HepG2 (cell line): ENCODE measurements around the gene NCMAP. TPM values are rescaled to one million over a fixed set of nuclear protein-coding genes. Genes with fewer than 3 reads are reported as not detected.

Experiments
- ATAC-seq: fragments of 200-7000 bp; cut with Tn5 transposase; 3 replicates; pipeline ENCODE4 v1.9.1; 2020; ENCODE audit warnings: mild to moderate bottlenecking, moderate library complexity
- BruUV-seq: library from RNA; stranded (reverse); fragments of 400-500 nt; replicated peaks from 2 replicates; lab custom pipeline; 2021; lab: Mats Ljungman, UMichigan
- CTCF ChIA-PET: fragments of 300-600 bp; formaldehyde crosslinking; extraction: SDS; loops from one replicate; lab custom pipeline; 2021; ENCODE audit warnings: low total read pairs, inconsistent platforms, low intra/inter-chr PET ratio; lab: Yijun Ruan, JAX
- POLR2A ChIA-PET: fragments of 350-600 bp; sonication (Branson Sonifier 250); formaldehyde crosslinking; loops from one replicate; lab custom pipeline; 2020; ENCODE audit warnings: antibody characterized with exemption, inconsistent platforms; lab: Yijun Ruan, JAX
- DNase-seq: peaks from one replicate; pipeline ENCODE4 v3.0.0-alpha.2; 2015; ENCODE audit warnings: low spot score
- FAIRE-seq: peaks from 3 replicates; lab custom pipeline; 2011; peaks lifted over from hg19 to GRCh38; lab: Jason Lieb, UNC
- H2AFZ ChIP-seq: one replicate; pipeline ENCODE4 v1.6.1; 2011; ENCODE audit warnings: low read length, inconsistent platforms
- H3K27ac ChIP-seq: fragments of 300-600 bp; 3 replicates; pipeline ENCODE4 v1.8.0; 2011; ENCODE audit warnings: mixed run types, mild to moderate bottlenecking, mixed read lengths, low read length, inconsistent platforms; ENCODE audit not compliant: insufficient read depth; ENCODE audit errors: extremely low read length
- H3K27me3 ChIP-seq, 2 experiments: fragments of 200-600 bp in 1 of 2; 2 replicates in 1 of 2; 3 replicates in 1 of 2; pipeline versions ENCODE4 v1.6.0 to v1.8.0; 2011; ENCODE audit warnings: low read length in 2 of 2, mild to moderate bottlenecking in 2 of 2, moderate library complexity in 2 of 2, inconsistent platforms in 1 of 2; ENCODE audit not compliant: insufficient read depth in 2 of 2, control insufficient read depth in 1 of 2
- H3K36me3 ChIP-seq, 2 experiments: fragments of 200-600 bp in 1 of 2; replicated peaks in 1 of 2; 2 replicates in 1 of 2; 3 replicates in 1 of 2; pipeline versions ENCODE4 v1.5.1 to v1.8.0; 2011; ENCODE audit warnings: low read length in 2 of 2, inconsistent platforms in 1 of 2; ENCODE audit not compliant: insufficient read depth in 2 of 2, control insufficient read depth in 1 of 2
- H3K4me1 ChIP-seq: 2 replicates; pipeline ENCODE4 v1.5.1; 2012; ENCODE audit warnings: low read length, inconsistent platforms; ENCODE audit not compliant: insufficient read depth
- H3K4me2 ChIP-seq: 2 replicates; pipeline ENCODE4 v1.6.0; 2011; ENCODE audit warnings: low read depth, low read length, inconsistent platforms
- H3K4me3 ChIP-seq, 3 experiments: fragments of 200-600 bp in 1 of 3; sonication (generic), shearing (Covaris generic) in 1 of 3; replicated peaks in 1 of 3; 2 replicates each; pipeline ENCODE4 v1.5.1; 2011 to 2016; ENCODE audit warnings: low read length in 3 of 3, inconsistent platforms in 2 of 3, low read depth in 2 of 3, mild to moderate bottlenecking in 2 of 3, control low read depth in 1 of 3, mixed read lengths in 1 of 3; ENCODE audit not compliant: insufficient read depth in 1 of 3
- H3K79me2 ChIP-seq: one replicate; pipeline ENCODE4 v1.6.1; 2011; ENCODE audit warnings: low read length, inconsistent platforms; ENCODE audit not compliant: insufficient read depth
- H3K9ac ChIP-seq: 2 replicates; pipeline ENCODE4 v1.6.0; 2011; ENCODE audit warnings: mild to moderate bottlenecking, low read depth, low read length, inconsistent platforms; ENCODE audit not compliant: insufficient read depth
- H3K9me3 ChIP-seq: 2 replicates; pipeline ENCODE4 v1.5.1; 2012; ENCODE audit warnings: mild to moderate bottlenecking, low read length
- H4K20me1 ChIP-seq: 2 replicates; pipeline ENCODE4 v1.6.0; 2011; ENCODE audit warnings: inconsistent platforms, mild to moderate bottlenecking, low read length, moderate library complexity; ENCODE audit not compliant: insufficient read depth
- ARID2 ChIP-seq: sonication (generic); formaldehyde crosslinking; IDR thresholded peaks from 2 replicates; pipeline ENCODE4 v1.8.1; 2022; ENCODE audit warnings: mild to moderate bottlenecking, missing genetic modification reagents, borderline replicate concordance
- FOXA1 ChIP-seq, 2 experiments: fragments of 450-650 bp in 1 of 2; sonication (generic) in 1 of 2; formaldehyde crosslinking in 1 of 2; IDR thresholded peaks; 2 replicates each; pipeline versions ENCODE4 v1.4.0 to v1.6.1; 2016 to 2020; ENCODE audit warnings: missing genetic modification reagents in 1 of 2
- NFE2L1 ChIP-seq: sonication (generic); formaldehyde crosslinking; IDR thresholded peaks from 2 replicates; pipeline ENCODE4 v1.4.0; 2020; ENCODE audit warnings: missing genetic modification reagents, mild to moderate bottlenecking, borderline replicate concordance
- NKX3-1 ChIP-seq: sonication (generic); formaldehyde crosslinking; IDR thresholded peaks from 2 replicates; pipeline ENCODE4 v1.5.0; 2020; ENCODE audit warnings: missing genetic modification reagents
- ZNF343 ChIP-seq: sonication (generic); formaldehyde crosslinking; IDR thresholded peaks from 2 replicates; pipeline ENCODE4 v1.4.0; 2020; ENCODE audit warnings: mild to moderate bottlenecking, missing genetic modification reagents
- WGBS: methylation state at CpG from one replicate; pipeline ENCODE4 v1.1.6; 2017; ENCODE audit warnings: low lambda C conversion rate; 5-methylcytosine and 5-hydroxymethylcytosine counted together
- in situ Hi-C: cut with HindIII; loops from 2 replicates; pipeline ENCODE4 v1.10.0; 2017; ENCODE audit warnings: low pct_unique_long_range_greater_than_20kb; ENCODE audit not compliant: extremely low pct_ligation_motif_present
- intact Hi-C: fragments of 100-400 bp; cut with micrococcal nuclease; formaldehyde crosslinking; loops from one replicate; pipeline ENCODE4 v1.10.0; 2022; ENCODE audit not compliant: unreplicated experiment
- polyA plus RNA-seq, 8 experiments: library from polyadenylated mRNA; depleted of rRNA in 3 of 8; stranded (reverse) in 7 of 8; unstranded in 1 of 8; fragments of >200 nt; fragmentation: Illumina TruSeq in 4 of 8; extraction: Trizol in 4 of 8; gene quantifications; 2 replicates each; pipeline versions ENCODE4 v1.2.1 to v1.2.3, GENCODE V29; 2011 to 2016; ENCODE audit warnings: low read depth in 4 of 8, missing spikeins in 1 of 8, mixed read lengths in 1 of 8; ENCODE audit not compliant: insufficient read depth in 1 of 8
- total RNA-seq, 5 experiments: library from RNA; depleted of rRNA; stranded (reverse); fragments of >200 nt; fragmentation: Illumina TruSeq; extraction: Trizol; gene quantifications; 2 replicates each; pipeline ENCODE4 v1.2.3, GENCODE V29; 2016; ENCODE audit warnings: low read depth in 1 of 5
- TF ChIP-seq, protein P1 (sequence below): IDR thresholded peaks from 2 replicates; pipeline ENCODE4 v1.6.1; 2012; ENCODE audit warnings: low read length, improper control_type of control experiment

Gene NCMAP
- total and polyA plus RNA-seq, 2 of the 13 experiments (the other 11 are each of a cell fraction or from before 2014, with no cell fraction given): 2.7 to 20.0 TPM

DNA sequence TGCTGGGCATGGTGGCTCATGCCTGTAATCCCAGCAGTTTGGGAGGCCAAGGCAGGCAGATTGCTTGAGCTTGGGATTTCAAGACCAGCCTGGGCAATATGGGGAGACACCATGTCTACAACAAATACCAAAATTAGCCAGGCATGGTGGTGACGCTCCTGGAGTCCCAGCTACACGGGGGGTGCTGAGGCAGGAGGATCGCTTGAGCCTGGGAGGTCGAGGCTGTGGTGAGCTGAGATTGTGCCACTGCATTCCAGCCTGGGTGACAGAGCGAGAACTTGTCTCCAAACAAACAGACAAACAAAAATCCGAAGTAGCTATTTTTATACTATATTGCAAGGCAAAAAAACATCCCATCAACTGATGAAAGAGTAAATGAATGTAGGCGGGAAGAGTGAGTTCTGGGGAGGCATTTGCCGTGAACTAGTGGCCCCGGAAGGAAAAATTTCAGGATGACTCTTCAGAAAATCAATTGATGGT lies 40.6 kb downstream of the NCMAP start:
- Histone ChIP-seq H3K27ac (no peak overlapping the region), H3K4me3 (no peak overlapping the region), H2AFZ (no peak overlapping the region), H3K4me2 (no peak overlapping the region), H3K9me3 (no peaks in the 10 kb centered on the region), H3K9ac (no peak overlapping the region), H3K36me3 (no peaks in the 10 kb centered on the region; a peak in 1 of 5 replicates), H3K4me1 (no peaks in the 10 kb centered on the region), H3K79me2 (no peaks in the 10 kb centered on the region), H3K27me3 (no peaks in the 10 kb centered on the region), H4K20me1 (no peaks in the 10 kb centered on the region)
- ChIA-PET CTCF (no interaction called here), POLR2A (no interaction called here)
- in situ Hi-C loops: no loop called here
- TF ChIP-seq NKX3-1 (CRISPR knock-in tag): no peak
- TF ChIP-seq, protein P1, sequence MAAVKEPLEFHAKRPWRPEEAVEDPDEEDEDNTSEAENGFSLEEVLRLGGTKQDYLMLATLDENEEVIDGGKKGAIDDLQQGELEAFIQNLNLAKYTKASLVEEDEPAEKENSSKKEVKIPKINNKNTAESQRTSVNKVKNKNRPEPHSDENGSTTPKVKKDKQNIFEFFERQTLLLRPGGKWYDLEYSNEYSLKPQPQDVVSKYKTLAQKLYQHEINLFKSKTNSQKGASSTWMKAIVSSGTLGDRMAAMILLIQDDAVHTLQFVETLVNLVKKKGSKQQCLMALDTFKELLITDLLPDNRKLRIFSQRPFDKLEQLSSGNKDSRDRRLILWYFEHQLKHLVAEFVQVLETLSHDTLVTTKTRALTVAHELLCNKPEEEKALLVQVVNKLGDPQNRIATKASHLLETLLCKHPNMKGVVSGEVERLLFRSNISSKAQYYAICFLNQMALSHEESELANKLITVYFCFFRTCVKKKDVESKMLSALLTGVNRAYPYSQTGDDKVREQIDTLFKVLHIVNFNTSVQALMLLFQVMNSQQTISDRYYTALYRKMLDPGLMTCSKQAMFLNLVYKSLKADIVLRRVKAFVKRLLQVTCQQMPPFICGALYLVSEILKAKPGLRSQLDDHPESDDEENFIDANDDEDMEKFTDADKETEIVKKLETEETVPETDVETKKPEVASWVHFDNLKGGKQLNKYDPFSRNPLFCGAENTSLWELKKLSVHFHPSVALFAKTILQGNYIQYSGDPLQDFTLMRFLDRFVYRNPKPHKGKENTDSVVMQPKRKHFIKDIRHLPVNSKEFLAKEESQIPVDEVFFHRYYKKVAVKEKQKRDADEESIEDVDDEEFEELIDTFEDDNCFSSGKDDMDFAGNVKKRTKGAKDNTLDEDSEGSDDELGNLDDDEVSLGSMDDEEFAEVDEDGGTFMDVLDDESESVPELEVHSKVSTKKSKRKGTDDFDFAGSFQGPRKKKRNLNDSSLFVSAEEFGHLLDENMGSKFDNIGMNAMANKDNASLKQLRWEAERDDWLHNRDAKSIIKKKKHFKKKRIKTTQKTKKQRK: no peak
- TF ChIP-seq ARID2 (CRISPR knock-in tag): no peak
- no peak for TF ChIP-seq FOXA1 (IDR thresholded peaks at IDR 0.05)
- no peak for TF ChIP-seq FOXA1 (CRISPR knock-in tag; IDR thresholded peaks at IDR 0.05)
- no peak for TF ChIP-seq ZNF343
- TF ChIP-seq NFE2L1: no peak
- DNase-seq (no peak), FAIRE-seq (no peak), ATAC-seq (no peak)
- no TSS peak for BruUV-seq
- intact Hi-C loops: no loop called here
- 91% methylated on average over 9 of the region's 9 CpGs for WGBS
